HepG2 (cell line): ENCODE measurements around the gene ATP11A. TPM values are rescaled to one million over a fixed set of nuclear protein-coding genes. Genes with fewer than 3 reads are reported as not detected.

Experiments used
- AFF4 ChIP-seq: sonication (generic); formaldehyde crosslinking; IDR thresholded peaks from 2 replicates; pipeline ENCODE4 v1.4.0; 2020; ENCODE audit warnings: missing genetic modification reagents
- CBX1 ChIP-seq: IDR thresholded peaks from one replicate; pipeline ENCODE4 v1.6.1; 2016; ENCODE audit warnings: antibody characterized with exemption, low read depth
- FOSL1 ChIP-seq: sonication (generic); formaldehyde crosslinking; IDR thresholded peaks from 2 replicates; pipeline ENCODE4 v1.9.0; 2021; ENCODE audit warnings: missing genetic modification reagents, borderline replicate concordance
- FOXK1 ChIP-seq: sonication (generic); formaldehyde crosslinking; IDR thresholded peaks from 2 replicates; pipeline ENCODE4 v1.4.0; 2020; ENCODE audit warnings: low read depth, missing genetic modification reagents, borderline replicate concordance
- ISX ChIP-seq: sonication (generic); formaldehyde crosslinking; conservative IDR thresholded peaks from 2 replicates; pipeline ENCODE4 v1.5.0; 2020; ENCODE audit warnings: missing genetic modification reagents
- TAF15 ChIP-seq: fragments of 200-400 bp; formaldehyde crosslinking; IDR thresholded peaks from one replicate; pipeline ENCODE4 v1.6.1; 2018; ENCODE audit warnings: mild to moderate bottlenecking, low read depth, low read length; ENCODE audit not compliant: poor library complexity, severe bottlenecking
- TBX2 ChIP-seq: sonication (generic); formaldehyde crosslinking; IDR thresholded peaks from 2 replicates; pipeline ENCODE4 v1.5.0; 2020; ENCODE audit warnings: missing genetic modification reagents, mild to moderate bottlenecking, borderline replicate concordance
- TRIM22 ChIP-seq: fragments of 450-650 bp; IDR thresholded peaks from 2 replicates; pipeline ENCODE4 v1.6.1; 2017
- ZFX ChIP-seq: sonication (generic); formaldehyde crosslinking; IDR thresholded peaks from 2 replicates; pipeline ENCODE4 v1.4.0; 2020; ENCODE audit warnings: mild to moderate bottlenecking, low read depth, missing genetic modification reagents, moderate library complexity
- ZNF230 ChIP-seq: sonication (generic); formaldehyde crosslinking; IDR thresholded peaks from 2 replicates; pipeline ENCODE4 v1.4.0; 2020; ENCODE audit warnings: mild to moderate bottlenecking, missing genetic modification reagents
- ZNF333 ChIP-seq: sonication (generic); formaldehyde crosslinking; IDR thresholded peaks from 2 replicates; pipeline ENCODE4 v1.4.0; 2020; ENCODE audit warnings: mild to moderate bottlenecking, missing genetic modification reagents, borderline replicate concordance
- ZNF891 ChIP-seq: sonication (generic); formaldehyde crosslinking; IDR thresholded peaks from 2 replicates; pipeline ENCODE4 v1.5.0; 2020; ENCODE audit warnings: mild to moderate bottlenecking, missing genetic modification reagents
- polyA plus RNA-seq, 8 experiments: library from polyadenylated mRNA; depleted of rRNA in 3 of 8; stranded (reverse) in 7 of 8; unstranded in 1 of 8; fragments of >200 nt; fragmentation: Illumina TruSeq in 4 of 8; extraction: Trizol in 4 of 8; gene quantifications; 2 replicates each; pipeline versions ENCODE4 v1.2.1 to v1.2.3, GENCODE V29; 2011 to 2016; ENCODE audit warnings: low read depth in 4 of 8, missing spikeins in 1 of 8, mixed read lengths in 1 of 8; ENCODE audit not compliant: insufficient read depth in 1 of 8
- total RNA-seq, 5 experiments: library from RNA; depleted of rRNA; stranded (reverse); fragments of >200 nt; fragmentation: Illumina TruSeq; extraction: Trizol; gene quantifications; 2 replicates each; pipeline ENCODE4 v1.2.3, GENCODE V29; 2016; ENCODE audit warnings: low read depth in 1 of 5
- TF ChIP-seq, protein P1 (sequence below): sonication (generic); formaldehyde crosslinking; IDR thresholded peaks from 2 replicates; pipeline ENCODE4; 2020; ENCODE audit warnings: missing genetic modification reagents, mild to moderate bottlenecking, borderline replicate concordance
- TF ChIP-seq, protein P2 (sequence below): sonication (generic); formaldehyde crosslinking; IDR thresholded peaks from 2 replicates; pipeline ENCODE4 v1.5.0; 2020; ENCODE audit warnings: missing genetic modification reagents
- TF ChIP-seq, protein P3 (sequence below): sonication (generic); formaldehyde crosslinking; IDR thresholded peaks from 2 replicates; pipeline ENCODE4 v1.9.0; 2021; ENCODE audit warnings: missing genetic modification reagents, borderline replicate concordance

Gene ATP11A
- total and polyA plus RNA-seq, 2 of the 13 experiments (the other 11 are each of a cell fraction or from before 2014, with no cell fraction given): 18.4 to 20.1 TPM

GRCh38 chr13:112905990-112906641 is 216.3 kb downstream of the ATP11A start (continued):
- TF ChIP-seq TAF15: no peak
- TF ChIP-seq FOXK1: 0 out of 2 replicates have a peak, but pooled peaks have one; percentile 13
- TF ChIP-seq, protein P1, sequence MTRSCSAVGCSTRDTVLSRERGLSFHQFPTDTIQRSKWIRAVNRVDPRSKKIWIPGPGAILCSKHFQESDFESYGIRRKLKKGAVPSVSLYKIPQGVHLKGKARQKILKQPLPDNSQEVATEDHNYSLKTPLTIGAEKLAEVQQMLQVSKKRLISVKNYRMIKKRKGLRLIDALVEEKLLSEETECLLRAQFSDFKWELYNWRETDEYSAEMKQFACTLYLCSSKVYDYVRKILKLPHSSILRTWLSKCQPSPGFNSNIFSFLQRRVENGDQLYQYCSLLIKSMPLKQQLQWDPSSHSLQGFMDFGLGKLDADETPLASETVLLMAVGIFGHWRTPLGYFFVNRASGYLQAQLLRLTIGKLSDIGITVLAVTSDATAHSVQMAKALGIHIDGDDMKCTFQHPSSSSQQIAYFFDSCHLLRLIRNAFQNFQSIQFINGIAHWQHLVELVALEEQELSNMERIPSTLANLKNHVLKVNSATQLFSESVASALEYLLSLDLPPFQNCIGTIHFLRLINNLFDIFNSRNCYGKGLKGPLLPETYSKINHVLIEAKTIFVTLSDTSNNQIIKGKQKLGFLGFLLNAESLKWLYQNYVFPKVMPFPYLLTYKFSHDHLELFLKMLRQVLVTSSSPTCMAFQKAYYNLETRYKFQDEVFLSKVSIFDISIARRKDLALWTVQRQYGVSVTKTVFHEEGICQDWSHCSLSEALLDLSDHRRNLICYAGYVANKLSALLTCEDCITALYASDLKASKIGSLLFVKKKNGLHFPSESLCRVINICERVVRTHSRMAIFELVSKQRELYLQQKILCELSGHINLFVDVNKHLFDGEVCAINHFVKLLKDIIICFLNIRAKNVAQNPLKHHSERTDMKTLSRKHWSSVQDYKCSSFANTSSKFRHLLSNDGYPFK (CRISPR knock-in tag): peak; percentile 31; the same call in 1 of the 2 replicates
- no peak for TF ChIP-seq TRIM22
- TF ChIP-seq, protein P2, sequence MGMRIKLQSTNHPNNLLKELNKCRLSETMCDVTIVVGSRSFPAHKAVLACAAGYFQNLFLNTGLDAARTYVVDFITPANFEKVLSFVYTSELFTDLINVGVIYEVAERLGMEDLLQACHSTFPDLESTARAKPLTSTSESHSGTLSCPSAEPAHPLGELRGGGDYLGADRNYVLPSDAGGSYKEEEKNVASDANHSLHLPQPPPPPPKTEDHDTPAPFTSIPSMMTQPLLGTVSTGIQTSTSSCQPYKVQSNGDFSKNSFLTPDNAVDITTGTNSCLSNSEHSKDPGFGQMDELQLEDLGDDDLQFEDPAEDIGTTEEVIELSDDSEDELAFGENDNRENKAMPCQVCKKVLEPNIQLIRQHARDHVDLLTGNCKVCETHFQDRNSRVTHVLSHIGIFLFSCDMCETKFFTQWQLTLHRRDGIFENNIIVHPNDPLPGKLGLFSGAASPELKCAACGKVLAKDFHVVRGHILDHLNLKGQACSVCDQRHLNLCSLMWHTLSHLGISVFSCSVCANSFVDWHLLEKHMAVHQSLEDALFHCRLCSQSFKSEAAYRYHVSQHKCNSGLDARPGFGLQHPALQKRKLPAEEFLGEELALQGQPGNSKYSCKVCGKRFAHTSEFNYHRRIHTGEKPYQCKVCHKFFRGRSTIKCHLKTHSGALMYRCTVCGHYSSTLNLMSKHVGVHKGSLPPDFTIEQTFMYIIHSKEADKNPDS: no peak
- TF ChIP-seq TBX2: no peak
- TF ChIP-seq FOSL1: peak; percentile 63
- TF ChIP-seq, protein P3, sequence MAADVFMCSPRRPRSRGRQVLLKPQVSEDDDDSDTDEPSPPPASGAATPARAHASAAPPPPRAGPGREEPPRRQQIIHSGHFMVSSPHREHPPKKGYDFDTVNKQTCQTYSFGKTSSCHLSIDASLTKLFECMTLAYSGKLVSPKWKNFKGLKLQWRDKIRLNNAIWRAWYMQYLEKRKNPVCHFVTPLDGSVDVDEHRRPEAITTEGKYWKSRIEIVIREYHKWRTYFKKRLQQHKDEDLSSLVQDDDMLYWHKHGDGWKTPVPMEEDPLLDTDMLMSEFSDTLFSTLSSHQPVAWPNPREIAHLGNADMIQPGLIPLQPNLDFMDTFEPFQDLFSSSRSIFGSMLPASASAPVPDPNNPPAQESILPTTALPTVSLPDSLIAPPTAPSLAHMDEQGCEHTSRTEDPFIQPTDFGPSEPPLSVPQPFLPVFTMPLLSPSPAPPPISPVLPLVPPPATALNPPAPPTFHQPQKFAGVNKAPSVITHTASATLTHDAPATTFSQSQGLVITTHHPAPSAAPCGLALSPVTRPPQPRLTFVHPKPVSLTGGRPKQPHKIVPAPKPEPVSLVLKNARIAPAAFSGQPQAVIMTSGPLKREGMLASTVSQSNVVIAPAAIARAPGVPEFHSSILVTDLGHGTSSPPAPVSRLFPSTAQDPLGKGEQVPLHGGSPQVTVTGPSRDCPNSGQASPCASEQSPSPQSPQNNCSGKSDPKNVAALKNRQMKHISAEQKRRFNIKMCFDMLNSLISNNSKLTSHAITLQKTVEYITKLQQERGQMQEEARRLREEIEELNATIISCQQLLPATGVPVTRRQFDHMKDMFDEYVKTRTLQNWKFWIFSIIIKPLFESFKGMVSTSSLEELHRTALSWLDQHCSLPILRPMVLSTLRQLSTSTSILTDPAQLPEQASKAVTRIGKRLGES: no peak
- TF ChIP-seq AFF4: no peak
- TF ChIP-seq ZFX: peak; percentile 67
- no peak for TF ChIP-seq CBX1
- no peak for TF ChIP-seq ZNF230 (CRISPR knock-in tag)
- TF ChIP-seq ZNF333: no peak
- no peak for TF ChIP-seq ISX (CRISPR knock-in tag)
- TF ChIP-seq ZNF891 (CRISPR knock-in tag): no peak
